Thyroid gland (tissue), 4 donors: ENCODE measurements around the gene FMN1. TPM values are rescaled to one million over a fixed set of nuclear protein-coding genes. Genes with fewer than 3 reads are reported as not detected.

Source experiments
- DNase-seq, 2 donors: peaks; one replicate each; pipeline ENCODE4 v3.0.0-alpha.2; 2019
- H3K27ac ChIP-seq, 3 donors: fragments of 200-600 bp; sonication (generic); 1 replicate in 2 of 3; 2 replicates in 1 of 3; pipeline ENCODE4 v1.5.1; 2016 to 2019; ENCODE audit warnings: mild to moderate bottlenecking in 1 of 3, moderate library complexity in 1 of 3
- H3K27me3 ChIP-seq: fragments of 200-600 bp; sonication (generic); one replicate; pipeline ENCODE4 v1.5.1; 2019
- H3K36me3 ChIP-seq, 2 donors: fragments of 200-600 bp; sonication (generic); one replicate each; pipeline ENCODE4 v1.5.1; 2016 to 2019
- H3K4me1 ChIP-seq, 2 donors: fragments of 200-600 bp; sonication (generic); one replicate each; pipeline ENCODE4 v1.5.1; 2017 to 2019
- H3K4me3 ChIP-seq, 3 donors: fragments of 200-600 bp; sonication (generic); replicated peaks in 1 of 3; 1 replicate in 2 of 3; 2 replicates in 1 of 3; pipeline ENCODE4 v1.5.1; 2016; ENCODE audit warnings: mild to moderate bottlenecking in 1 of 3
- H3K9me3 ChIP-seq: fragments of 200-600 bp; sonication (generic); one replicate; pipeline ENCODE4 v1.5.1; 2017
- POLR2A ChIP-seq, 2 donors: fragments of 450-650 bp; IDR thresholded peaks; one replicate each; pipeline ENCODE4 v1.6.1; 2017; ENCODE audit warnings: antibody characterized with exemption in 2 of 2, mild to moderate bottlenecking in 2 of 2, moderate library complexity in 1 of 2
- WGBS, 2 donors: methylation state at CpG; one replicate each; pipeline ENCODE4 v1.1.5; 2017; 5-methylcytosine and 5-hydroxymethylcytosine counted together
- intact Hi-C: fragments of 100-400 bp; cut with DNase I; formaldehyde crosslinking; loops from one replicate; pipeline ENCODE4 v1.15.1; 2023
- total RNA-seq, 4 donors: library from RNA; depleted of rRNA; stranded (reverse); fragments of >200 nt; gene quantifications; one replicate each; pipeline ENCODE4 v1.2.3, GENCODE V29; 2016
- TF ChIP-seq, protein P1 (sequence below), 6 experiments: fragments of 200-600 bp in 3 of 6; fragments of 450-650 bp in 3 of 6; sonication (generic) in 3 of 6; IDR thresholded peaks; one replicate each; pipeline ENCODE4 v1.5.1; 2016 to 2019; ENCODE audit warnings: antibody characterized with exemption in 6 of 6, mild to moderate bottlenecking in 2 of 6, inconsistent platforms in 1 of 6, moderate library complexity in 1 of 6

The FMN1 gene
- total RNA-seq, 4 donors from 2014 or later = 13.8 to 28.3 (median 22.5) TPM

DNA sequence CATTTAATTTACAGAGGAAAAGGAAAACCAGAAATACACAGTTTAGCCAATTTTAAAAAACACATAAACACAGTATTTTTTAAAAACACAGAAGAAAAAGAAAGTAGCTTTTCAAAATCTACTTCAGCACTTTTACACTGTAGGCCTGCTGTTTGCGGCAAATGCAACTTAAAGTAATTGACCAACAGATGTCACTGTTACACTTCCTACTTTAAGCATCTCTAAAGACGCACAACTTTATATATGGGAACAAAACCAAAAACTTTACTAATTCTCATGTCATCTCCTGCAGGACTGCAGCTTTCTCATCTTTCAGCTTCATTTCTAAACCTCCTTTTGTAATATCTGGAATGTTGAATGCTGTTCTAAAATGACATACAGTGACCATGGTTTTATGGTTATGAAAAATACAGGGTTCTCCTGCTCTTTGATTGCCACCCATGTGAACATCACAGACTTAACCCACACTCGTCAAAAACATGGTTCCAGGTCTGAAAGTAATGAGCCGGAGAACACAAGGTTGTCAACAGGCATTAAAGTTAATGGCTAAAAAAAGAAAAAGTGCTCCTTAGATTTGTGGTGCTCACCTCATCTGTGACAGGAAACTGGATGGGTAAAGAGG lies 107.9 kb downstream of the FMN1 start:
- Histone ChIP-seq H3K4me1 (no peaks in the 10 kb centered on the region), H3K27me3 (no peaks in the 10 kb centered on the region), H3K4me3 (no peak overlapping the region), H3K9me3 (no peaks in the 10 kb centered on the region), H3K27ac (no peak overlapping the region), H3K36me3 (no peaks in the 10 kb centered on the region)
- no peak for DNase-seq
- no peak for TF ChIP-seq POLR2A (IDR thresholded peaks at IDR 0.05)
- TF ChIP-seq, protein P1, sequence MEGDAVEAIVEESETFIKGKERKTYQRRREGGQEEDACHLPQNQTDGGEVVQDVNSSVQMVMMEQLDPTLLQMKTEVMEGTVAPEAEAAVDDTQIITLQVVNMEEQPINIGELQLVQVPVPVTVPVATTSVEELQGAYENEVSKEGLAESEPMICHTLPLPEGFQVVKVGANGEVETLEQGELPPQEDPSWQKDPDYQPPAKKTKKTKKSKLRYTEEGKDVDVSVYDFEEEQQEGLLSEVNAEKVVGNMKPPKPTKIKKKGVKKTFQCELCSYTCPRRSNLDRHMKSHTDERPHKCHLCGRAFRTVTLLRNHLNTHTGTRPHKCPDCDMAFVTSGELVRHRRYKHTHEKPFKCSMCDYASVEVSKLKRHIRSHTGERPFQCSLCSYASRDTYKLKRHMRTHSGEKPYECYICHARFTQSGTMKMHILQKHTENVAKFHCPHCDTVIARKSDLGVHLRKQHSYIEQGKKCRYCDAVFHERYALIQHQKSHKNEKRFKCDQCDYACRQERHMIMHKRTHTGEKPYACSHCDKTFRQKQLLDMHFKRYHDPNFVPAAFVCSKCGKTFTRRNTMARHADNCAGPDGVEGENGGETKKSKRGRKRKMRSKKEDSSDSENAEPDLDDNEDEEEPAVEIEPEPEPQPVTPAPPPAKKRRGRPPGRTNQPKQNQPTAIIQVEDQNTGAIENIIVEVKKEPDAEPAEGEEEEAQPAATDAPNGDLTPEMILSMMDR (IDR thresholded peaks at IDR 0.05) = peak in 5 of 6 experiments; percentile 28 to 66 (median 53)
- intact Hi-C loops = loop anchor here (5.0 kb wide), 1 partner anchor 41 kb away; no protein-coding TSS in a partner anchor
- 31 to 43% methylated on average over 4 of the region's 4 CpGs for WGBS, 2 donors

DNA sequence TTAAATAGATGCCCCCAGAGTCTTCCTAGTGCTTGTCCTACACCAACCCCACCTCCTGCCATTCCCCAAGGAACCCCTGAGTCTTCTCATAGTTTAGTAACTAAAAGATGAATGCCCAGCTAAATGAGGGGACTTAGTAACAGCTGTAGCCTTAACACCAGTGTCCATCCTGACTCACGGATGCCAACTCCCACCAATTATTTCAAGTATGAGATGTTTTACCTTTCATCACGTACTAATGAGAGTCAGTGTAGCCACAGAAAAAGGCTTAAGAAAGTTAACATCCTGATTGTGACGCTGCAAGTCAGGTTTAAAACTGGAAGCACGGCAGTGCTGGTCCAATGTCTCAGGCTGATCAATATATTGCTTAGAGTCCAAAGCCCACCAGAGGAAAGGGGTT lies 109.9 kb downstream of the FMN1 start:
- H3K4me3 ChIP-seq = no peak overlapping the region
- no peaks in the 10 kb centered on the region for H3K9me3 ChIP-seq
- no peaks in the 10 kb centered on the region for H3K27me3 ChIP-seq
- H3K36me3 ChIP-seq = no peaks in the 10 kb centered on the region
- H3K27ac ChIP-seq = no peak overlapping the region
- intact Hi-C loops = loop anchor here (5.0 kb wide), 1 partner anchor 43 kb away; no protein-coding TSS in a partner anchor
- DNase-seq = no peak
- no peaks in the 10 kb centered on the region for H3K4me1 ChIP-seq
- 93% methylated on average over 4 of the region's 4 CpGs for WGBS, 2 donors
- TF ChIP-seq, protein P1 (IDR thresholded peaks at IDR 0.05) = no peak
- TF ChIP-seq POLR2A (IDR thresholded peaks at IDR 0.05) = no peak

DNA sequence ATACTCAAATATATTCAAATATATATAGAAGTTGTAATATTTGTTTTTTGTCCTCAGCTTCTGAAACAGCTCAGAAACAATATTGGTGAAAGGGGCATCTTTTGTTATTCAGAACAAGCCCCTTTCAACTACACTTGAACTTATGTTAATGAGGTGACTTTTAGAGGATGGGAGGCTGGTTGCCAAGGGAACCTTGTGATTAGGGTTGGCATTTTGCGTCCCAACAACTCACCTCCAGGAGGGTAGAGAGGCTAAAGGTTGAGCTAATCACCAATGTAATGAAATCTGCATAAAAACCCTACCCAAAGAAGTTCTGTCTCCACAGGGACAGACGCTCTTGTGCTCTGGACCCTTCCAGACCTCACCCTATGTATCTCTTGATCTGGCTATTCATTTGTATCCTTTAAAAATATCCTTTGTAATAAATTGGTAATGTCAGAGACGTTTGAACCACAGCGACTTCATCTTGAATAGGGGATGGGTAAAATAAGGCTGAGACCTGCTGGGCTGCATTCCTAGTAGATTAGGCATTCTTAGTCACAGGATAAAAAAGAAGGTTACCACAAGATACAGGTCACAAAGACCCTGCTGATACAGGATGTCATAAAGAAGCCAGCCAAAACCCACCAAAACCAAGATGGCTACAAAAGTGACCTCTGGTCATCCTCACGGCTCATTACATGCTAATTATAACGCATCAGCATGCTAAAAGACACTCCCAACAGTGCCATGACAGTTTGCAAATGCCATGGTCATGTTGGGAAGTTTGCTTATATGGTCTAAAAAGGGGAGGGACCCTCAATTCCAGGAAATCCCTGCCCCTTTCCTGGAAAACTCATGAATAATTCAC lies 111.1 kb downstream of the FMN1 start:
- TF ChIP-seq, protein P1 (IDR thresholded peaks at IDR 0.05) = no peak
- TF ChIP-seq POLR2A (IDR thresholded peaks at IDR 0.05) = no peak
- H3K4me1 ChIP-seq = no peaks in the 10 kb centered on the region
- intact Hi-C loops = no loop called here

DNA sequence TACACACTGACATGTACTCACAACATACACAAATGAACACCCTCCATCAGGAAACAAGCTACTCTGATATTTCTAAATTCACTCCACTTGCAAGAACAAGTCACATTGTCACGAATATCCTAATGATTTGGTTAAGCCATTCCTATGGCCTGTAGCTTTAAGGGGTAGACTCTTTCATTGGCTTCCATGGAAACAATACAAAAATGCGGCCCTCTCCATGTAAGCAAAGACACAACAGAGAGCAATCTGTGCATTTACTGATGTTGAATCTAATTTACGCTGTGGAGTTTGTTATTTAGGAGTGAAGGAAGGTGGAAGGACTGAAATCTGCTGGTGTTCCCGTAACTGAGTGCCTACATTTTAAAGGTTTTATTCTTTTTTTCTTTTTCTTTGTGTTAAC lies 114.5 kb downstream of the FMN1 start:
- TF ChIP-seq, protein P1 (IDR thresholded peaks at IDR 0.05) = no peak
- no peak for TF ChIP-seq POLR2A (IDR thresholded peaks at IDR 0.05)
- Histone ChIP-seq H3K9me3 (no peaks in the 10 kb centered on the region), H3K36me3 (no peaks in the 10 kb centered on the region), H3K4me1 (no peaks in the 10 kb centered on the region), H3K27me3 (no peaks in the 10 kb centered on the region), H3K4me3 (no peak overlapping the region), H3K27ac (no peak overlapping the region)
- intact Hi-C loops = no loop called here
- DNase-seq = no peak
- WGBS, 2 donors = 82% methylated on average over 4 of the region's 4 CpGs

More for the DNA sequence above, 111.1 kb downstream of the FMN1 start:
- Histone ChIP-seq H3K9me3 (no peaks in the 10 kb centered on the region), H3K27ac (no peak overlapping the region), H3K36me3 (no peaks in the 10 kb centered on the region), H3K4me3 (no peak overlapping the region), H3K27me3 (no peaks in the 10 kb centered on the region)
- 65 to 67% methylated on average over 6 of the region's 6 CpGs for WGBS, 2 donors
- DNase-seq = no peak

DNA sequence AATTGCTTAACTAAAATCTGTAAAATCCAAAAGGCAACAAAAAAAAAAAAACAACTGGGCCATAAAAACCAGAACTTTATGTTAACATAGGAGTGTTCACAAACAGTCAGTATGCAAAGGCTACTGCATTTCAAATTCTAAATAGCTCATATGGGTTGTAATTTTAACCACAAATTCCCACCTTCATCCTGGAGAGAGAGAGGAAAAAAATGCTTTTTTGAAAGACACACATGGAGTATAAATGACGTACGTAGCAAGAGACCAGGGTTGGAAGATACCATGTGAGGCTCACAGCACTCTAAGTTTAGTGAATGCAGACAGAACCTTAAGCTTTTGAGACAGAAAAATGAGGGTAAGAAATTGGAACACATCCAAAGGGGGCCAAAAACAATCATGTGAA lies 115.9 kb downstream of the FMN1 start:
- no peaks in the 10 kb centered on the region for H3K9me3 ChIP-seq
- intact Hi-C loops = loop anchor here (10.0 kb wide), 1 partner anchor 54 kb away; no protein-coding TSS in a partner anchor

More for the DNA sequence above, 115.9 kb downstream of the FMN1 start:
- Histone ChIP-seq H3K4me3 (no peak overlapping the region), H3K27me3 (no peaks in the 10 kb centered on the region), H3K4me1 (no peaks in the 10 kb centered on the region), H3K27ac (no peak overlapping the region), H3K36me3 (no peaks in the 10 kb centered on the region)
- DNase-seq = no peak
- TF ChIP-seq POLR2A (IDR thresholded peaks at IDR 0.05) = no peak
- TF ChIP-seq, protein P1 (IDR thresholded peaks at IDR 0.05) = no peak
- 90 to 92% methylated on average over 2 of the region's 2 CpGs for WGBS, 2 donors
